HG03442 (cell line): ENCODE data around the gene CACTIN.
"Not testable (repeated sequence)": the region's sequence is repeated elsewhere in the genome, so short reads cannot be mapped to it uniquely, and the experiment has no call there.

Experiments
- ATAC-seq: cut with Tn5 transposase; IDR thresholded peaks from one replicate; pipeline ENCODE4 v1.9.1; 2021; ENCODE audit warnings: mild to moderate bottlenecking, moderate library complexity; ENCODE audit not compliant: unreplicated experiment

Gene CACTIN

GRCh38 chr19:3591876-3592613, 34.5 kb downstream of the CACTIN start:
- no peak for ATAC-seq

- ATAC-seq, result no peak
These were observed 35.5 kb downstream of the CACTIN start for GRCh38 chr19:3590991-3591659.

GRCh38 chr19:3589949-3590348, 36.6 kb downstream of the CACTIN start:
- ATAC-seq, result no peak

GRCh38 chr19:3589439-3589838, 37.2 kb downstream of the CACTIN start:
- no peak for ATAC-seq

GRCh38 chr19:3586707-3587346, 39.8 kb downstream of the CACTIN start:
- no peak for ATAC-seq

- ATAC-seq, result no peak
These were observed 40.4 kb downstream of the CACTIN start for GRCh38 chr19:3586127-3586626.

GRCh38 chr19:3585301-3586126, 41.1 kb downstream of the CACTIN start, which contains the start of gene GIPC3:
Gene GIPC3 (plus strand): TSS chr19:3585478. CDS start chr19:3585598, 120 bp downstream.
- no peak for ATAC-seq

- ATAC-seq, result not testable (repeated sequence)
These were observed 42.4 kb downstream of the CACTIN start for GRCh38 chr19:3584036-3584802.

- not testable (repeated sequence) for ATAC-seq
These were observed 44.8 kb downstream of the CACTIN start for GRCh38 chr19:3581792-3582191.

- no peak for ATAC-seq
These were observed 46.2 kb downstream of the CACTIN start for GRCh38 chr19:3580156-3580934.

GRCh38 chr19:3578390-3578789, 48.2 kb downstream of the CACTIN start:
- ATAC-seq, result no peak

- no peak for ATAC-seq
These were observed 48.8 kb downstream of the CACTIN start for GRCh38 chr19:3577723-3578344.

- no peak for ATAC-seq
These were observed 49.7 kb downstream of the CACTIN start for GRCh38 chr19:3576696-3577443.

- no peak for ATAC-seq
These were observed 50.5 kb downstream of the CACTIN start for GRCh38 chr19:3575949-3576673.

GRCh38 chr19:3575260-3575741, 51.3 kb downstream of the CACTIN start:
- ATAC-seq, result no peak

- peak; percentile 32 for ATAC-seq
These were observed 52.5 kb downstream of the CACTIN start for GRCh38 chr19:3573858-3574637.
